ENCODE measurements around the gene NXNL1.

The NXNL1 gene

DNA sequence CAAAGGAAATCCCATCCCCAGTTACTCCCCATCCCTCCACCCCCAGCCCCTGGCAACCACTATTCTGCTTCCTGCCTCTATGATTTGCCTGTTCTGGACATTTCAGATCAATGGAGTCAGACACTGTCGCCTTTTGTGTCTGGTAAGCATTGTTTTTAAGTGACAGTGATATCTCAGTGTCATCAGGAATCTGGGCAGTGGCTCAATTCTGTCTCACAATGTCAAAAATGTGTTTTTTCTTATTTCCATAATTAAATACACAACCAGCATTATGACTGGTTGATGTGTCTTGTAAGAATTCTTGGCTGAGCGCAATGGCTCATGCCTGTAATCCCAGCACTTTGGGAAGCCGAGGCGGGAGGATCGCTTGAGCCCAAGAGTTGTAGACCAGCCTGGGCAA is 30.6 kb upstream of the NXNL1 start:
- Mint-ChIP-seq H3K4me1 (peaks cover 20% of the 10 kb centered on the region), H3K27ac (no peak overlapping the region), H3K9me3 (no peaks in the 10 kb centered on the region), H3K36me3 (peaks cover 3% of the 10 kb centered on the region), H3K27me3 (no peaks in the 10 kb centered on the region), H3K4me3 (no peak overlapping the region)
- DNase-seq (ENCODE audit: low spot score in 2 of 2) (no peak), ATAC-seq (ENCODE audit: low read depth) (no peak)

DNA sequence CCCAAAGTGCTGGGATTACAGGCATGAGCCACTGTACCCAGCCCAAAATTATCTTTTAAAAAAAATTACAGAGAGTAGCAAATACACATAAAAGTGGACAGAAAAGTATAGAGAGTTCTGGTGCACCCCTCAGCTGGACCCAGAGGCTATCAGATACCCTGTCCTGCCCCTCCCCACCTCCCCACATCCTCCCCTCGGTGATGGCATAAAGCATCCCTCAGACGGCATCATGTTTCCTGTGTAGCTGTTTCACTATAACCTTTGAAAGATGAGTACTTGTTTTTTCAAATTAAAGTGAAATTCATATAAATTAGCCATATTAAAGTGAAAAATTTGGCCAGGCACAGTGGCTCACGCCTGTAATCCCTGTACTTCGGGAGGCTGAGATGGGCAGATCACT is 29.7 kb upstream of the NXNL1 start:
- ATAC-seq (ENCODE audit: low read depth) (no peak), DNase-seq (ENCODE audit: low spot score in 2 of 2) (no peak)
- Mint-ChIP-seq H3K4me1 (peaks cover 14% of the 10 kb centered on the region), H3K9me3 (no peaks in the 10 kb centered on the region), H3K27me3 (no peaks in the 10 kb centered on the region), H3K4me3 (no peak overlapping the region), H3K27ac (no peak overlapping the region), H3K36me3 (peaks cover 3% of the 10 kb centered on the region)

DNA sequence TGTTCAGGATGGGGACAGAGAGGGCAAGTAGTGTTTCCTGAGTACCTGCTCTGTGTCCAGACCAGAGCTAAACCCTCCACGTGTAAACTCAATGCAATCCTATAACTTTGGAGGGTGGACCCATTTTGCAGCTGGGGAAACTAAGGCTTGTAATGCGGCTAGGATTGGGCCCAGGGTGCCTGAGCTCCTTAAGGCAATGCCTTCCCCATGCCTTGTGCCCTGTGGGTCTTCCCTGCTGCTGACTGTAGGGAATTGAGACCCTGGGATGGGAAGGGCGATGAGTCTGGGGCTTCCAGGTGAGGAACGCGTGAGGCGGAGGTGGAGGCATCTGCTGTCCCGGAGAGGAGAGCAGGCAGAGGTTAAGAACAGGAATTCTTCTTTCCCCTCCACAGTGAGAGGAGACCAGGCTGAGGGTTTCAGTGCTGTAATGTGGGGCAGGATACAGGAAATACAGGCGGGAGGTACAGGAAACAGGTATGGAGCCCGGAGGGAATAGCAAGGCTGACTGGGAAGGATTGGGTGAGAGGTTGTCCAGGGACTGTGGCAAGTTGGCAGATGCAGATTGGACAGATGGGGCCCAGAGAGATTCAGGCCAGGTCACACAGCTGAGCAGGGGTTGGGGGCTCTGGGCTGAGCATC is 28.8 kb upstream of the NXNL1 start:
- peaks cover 14% of the 10 kb centered on the region for H3K4me1 Mint-ChIP-seq
- H3K36me3 Mint-ChIP-seq = peaks cover 3% of the 10 kb centered on the region
- peaks cover under 1% of the 10 kb centered on the region for H3K27me3 Mint-ChIP-seq
- H3K9me3 Mint-ChIP-seq = no peaks in the 10 kb centered on the region
- DNase-seq (ENCODE audit: low spot score in 2 of 2) (no peak), ATAC-seq (ENCODE audit: low read depth) (no peak)
- no peak overlapping the region for H3K27ac Mint-ChIP-seq
- H3K4me3 Mint-ChIP-seq = no peak overlapping the region

DNA sequence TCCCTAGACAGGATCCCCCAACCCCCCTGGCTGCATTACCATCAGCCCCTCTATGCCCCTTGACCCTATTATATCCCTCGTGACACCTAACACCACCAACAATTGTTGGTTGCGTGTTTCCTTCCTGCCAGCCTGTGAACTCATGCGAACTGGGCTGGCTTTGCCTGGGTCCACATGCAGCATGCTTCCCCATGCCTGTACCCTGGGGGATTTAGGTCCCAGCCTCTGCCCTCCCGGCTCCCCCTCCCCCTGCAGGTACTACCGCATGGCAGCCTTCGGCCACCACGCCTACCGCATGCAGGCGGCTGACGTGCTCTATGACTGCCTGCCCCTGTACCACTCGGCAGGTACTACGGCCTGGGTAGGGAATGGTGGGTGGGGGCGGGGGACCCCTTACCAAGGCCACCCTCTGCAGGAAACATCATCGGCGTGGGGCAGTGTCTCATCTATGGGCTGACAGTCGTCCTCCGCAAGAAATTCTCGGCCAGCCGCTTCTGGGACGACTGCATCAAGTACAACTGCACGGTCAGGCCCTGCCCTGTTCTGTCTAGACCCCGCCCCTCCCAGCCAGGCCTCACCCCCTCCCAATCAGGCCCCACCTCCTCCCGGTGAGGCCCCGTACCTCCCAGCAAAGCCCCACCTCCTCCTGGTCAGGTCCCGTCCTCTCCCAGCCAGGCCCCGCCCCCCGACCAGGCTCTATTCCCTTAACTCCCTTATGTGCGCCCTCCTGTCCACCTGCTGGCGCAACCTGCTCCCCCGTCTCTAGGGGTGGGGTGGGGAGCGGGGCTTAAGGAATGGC is 28.1 kb upstream of the NXNL1 start:
- peaks cover 15% of the 10 kb centered on the region for H3K4me1 Mint-ChIP-seq
- no peaks in the 10 kb centered on the region for H3K9me3 Mint-ChIP-seq
- H3K36me3 Mint-ChIP-seq = peaks cover 3% of the 10 kb centered on the region
- H3K4me3 Mint-ChIP-seq = peak overlapping the region; percentile 70
- peak; percentile 34 to 51 for DNase-seq (ENCODE audit: low spot score in 2 of 2)
- peaks cover 2% of the 10 kb centered on the region for H3K27me3 Mint-ChIP-seq
- ATAC-seq (ENCODE audit: low read depth) = peak; percentile 95
- H3K27ac Mint-ChIP-seq = no peak overlapping the region

DNA sequence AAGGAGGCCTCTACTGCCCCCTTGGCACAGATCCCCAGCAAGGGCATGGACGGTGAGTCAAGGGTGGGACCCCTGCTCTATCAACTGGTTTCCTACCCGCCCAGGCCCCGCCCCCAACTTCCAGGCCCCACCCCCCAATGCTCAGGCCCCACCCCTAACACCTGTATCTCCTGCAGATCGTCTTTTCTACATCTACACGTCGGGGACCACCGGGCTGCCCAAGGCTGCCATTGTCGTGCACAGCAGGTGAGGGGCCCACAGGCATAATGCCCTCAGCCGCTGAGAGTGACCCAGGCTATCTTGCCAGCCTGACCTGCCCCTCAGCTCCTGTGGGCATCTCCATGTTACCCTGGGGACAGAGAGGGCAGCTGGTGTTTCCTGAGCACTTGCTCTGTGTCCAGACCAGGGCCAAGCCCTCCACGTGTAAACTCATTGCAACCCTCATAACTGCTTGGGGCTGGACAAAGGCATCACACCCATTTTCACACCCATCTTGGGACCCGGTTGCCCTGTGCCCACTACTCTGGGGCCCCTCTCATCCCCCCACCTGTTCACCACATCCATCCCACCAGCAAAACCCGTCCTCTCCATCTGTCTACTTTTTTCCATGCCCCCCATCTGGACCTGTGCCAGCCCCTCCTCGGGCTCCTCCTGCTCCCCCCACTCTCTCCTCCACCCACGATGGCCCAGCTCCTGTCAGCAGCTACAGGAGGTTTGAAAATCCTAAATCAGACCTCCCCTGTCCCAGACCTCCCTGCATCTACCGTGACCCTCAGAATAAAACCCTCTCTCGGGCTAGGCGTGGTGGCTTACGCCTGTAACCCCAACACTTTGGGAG is 26.8 kb upstream of the NXNL1 start:
- H3K4me1 Mint-ChIP-seq = peaks cover 15% of the 10 kb centered on the region
- no peak for DNase-seq (ENCODE audit: low spot score in 2 of 2)
- no peak overlapping the region for H3K27ac Mint-ChIP-seq
- no peaks in the 10 kb centered on the region for H3K9me3 Mint-ChIP-seq
- ATAC-seq (ENCODE audit: low read depth) = no peak
- no peak overlapping the region for H3K4me3 Mint-ChIP-seq
- peaks cover 4% of the 10 kb centered on the region for H3K27me3 Mint-ChIP-seq
- peaks cover 3% of the 10 kb centered on the region for H3K36me3 Mint-ChIP-seq

DNA sequence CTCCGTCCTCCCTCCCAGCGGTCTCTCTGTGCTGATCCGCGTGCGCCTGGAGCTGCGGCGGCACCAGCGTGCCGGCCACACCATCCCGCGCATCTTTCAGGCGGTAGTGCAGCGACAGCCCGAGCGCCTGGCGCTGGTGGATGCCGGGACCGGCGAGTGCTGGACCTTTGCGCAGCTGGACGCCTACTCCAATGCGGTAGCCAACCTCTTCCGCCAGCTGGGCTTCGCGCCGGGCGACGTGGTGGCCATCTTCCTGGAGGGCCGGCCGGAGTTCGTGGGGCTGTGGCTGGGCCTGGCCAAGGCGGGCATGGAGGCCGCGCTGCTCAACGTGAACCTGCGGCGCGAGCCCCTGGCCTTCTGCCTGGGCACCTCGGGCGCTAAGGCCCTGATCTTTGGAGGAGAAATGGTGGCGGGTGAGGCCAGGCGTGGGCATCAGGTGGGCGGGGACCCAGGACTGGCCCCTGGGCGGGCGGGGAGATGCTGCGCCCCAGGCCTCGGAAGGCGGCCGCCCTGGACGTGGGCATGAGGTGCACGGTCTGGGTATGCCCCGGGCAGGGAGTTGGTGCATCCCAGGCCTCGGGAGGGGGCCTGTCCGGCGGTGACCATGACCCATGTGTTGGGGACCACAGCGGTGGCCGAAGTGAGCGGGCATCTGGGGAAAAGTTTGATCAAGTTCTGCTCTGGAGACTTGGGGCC is 26.0 kb upstream of the NXNL1 start:
- Mint-ChIP-seq H3K9me3 (no peaks in the 10 kb centered on the region), H3K4me1 (peaks cover 15% of the 10 kb centered on the region), H3K27ac (no peak overlapping the region), H3K4me3 (no peak overlapping the region), H3K27me3 (peaks cover 4% of the 10 kb centered on the region), H3K36me3 (peaks cover 3% of the 10 kb centered on the region)
- DNase-seq (ENCODE audit: low spot score in 2 of 2) (no peak), ATAC-seq (ENCODE audit: low read depth) (no peak)

DNA sequence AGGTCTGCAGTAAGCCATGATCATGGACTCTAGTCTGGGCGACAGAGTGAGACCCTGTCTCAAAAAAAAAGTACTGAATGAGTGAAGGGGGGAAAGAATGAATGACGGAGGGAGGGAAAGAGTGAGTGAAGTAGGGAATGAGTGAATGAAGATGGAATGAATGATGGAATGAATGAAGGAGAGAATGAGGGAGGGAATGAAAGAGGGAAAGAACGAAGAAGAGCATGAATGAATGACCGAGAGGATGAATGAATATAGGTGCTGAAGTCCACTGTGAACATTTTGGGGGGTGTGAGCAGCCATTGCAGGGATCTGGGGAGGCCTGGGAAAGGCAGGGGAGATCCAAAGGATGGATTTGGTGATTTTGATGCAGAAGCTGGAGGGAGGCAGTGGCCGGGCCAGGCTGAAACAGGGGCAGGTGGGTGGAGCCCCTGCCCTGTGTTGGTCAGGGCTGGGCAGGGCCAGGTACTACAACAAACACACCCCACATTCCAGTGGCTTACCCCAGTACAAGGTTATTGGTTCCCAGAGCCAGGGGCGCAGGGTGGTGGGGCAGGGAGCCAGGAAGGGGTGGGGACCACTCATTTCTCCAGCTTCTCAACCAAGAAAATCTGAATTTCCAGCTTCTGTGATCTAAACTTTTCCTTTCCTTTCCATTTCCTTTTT is 23.9 kb upstream of the NXNL1 start:
- peaks cover 4% of the 10 kb centered on the region for H3K27me3 Mint-ChIP-seq
- no peak overlapping the region for H3K4me3 Mint-ChIP-seq
- no peak for ATAC-seq (ENCODE audit: low read depth)
- H3K36me3 Mint-ChIP-seq = peaks cover 3% of the 10 kb centered on the region
- H3K27ac Mint-ChIP-seq = no peak overlapping the region
- peaks cover 14% of the 10 kb centered on the region for H3K4me1 Mint-ChIP-seq
- no peaks in the 10 kb centered on the region for H3K9me3 Mint-ChIP-seq
- no peak for DNase-seq (ENCODE audit: low spot score in 2 of 2)

DNA sequence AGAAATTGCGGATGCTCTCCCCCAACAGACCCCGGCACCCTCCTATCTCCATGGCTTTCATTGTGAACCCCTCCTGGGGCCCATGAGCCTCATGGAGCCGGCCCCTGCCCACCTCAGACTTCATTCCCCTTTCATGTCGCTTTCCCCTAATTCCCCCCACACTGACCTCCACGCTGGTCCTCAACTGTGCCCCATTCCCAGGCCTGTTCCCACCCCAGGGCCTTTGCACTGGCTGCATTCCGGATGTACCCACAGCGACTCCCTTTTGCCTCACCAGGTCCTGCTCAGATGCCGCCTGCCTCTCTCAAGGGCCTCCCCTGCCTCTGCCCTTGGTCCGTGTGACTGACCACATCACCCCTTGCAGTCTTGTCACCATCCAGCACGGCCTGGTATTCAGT is 22.9 kb upstream of the NXNL1 start:
- no peak overlapping the region for H3K27ac Mint-ChIP-seq
- H3K9me3 Mint-ChIP-seq = no peaks in the 10 kb centered on the region
- H3K27me3 Mint-ChIP-seq = peaks cover 4% of the 10 kb centered on the region
- peaks cover 7% of the 10 kb centered on the region for H3K4me1 Mint-ChIP-seq
- H3K36me3 Mint-ChIP-seq = peaks cover 3% of the 10 kb centered on the region
- H3K4me3 Mint-ChIP-seq = no peak overlapping the region
- ATAC-seq (ENCODE audit: low read depth) = no peak
- DNase-seq (ENCODE audit: low spot score in 2 of 2) = no peak

DNA sequence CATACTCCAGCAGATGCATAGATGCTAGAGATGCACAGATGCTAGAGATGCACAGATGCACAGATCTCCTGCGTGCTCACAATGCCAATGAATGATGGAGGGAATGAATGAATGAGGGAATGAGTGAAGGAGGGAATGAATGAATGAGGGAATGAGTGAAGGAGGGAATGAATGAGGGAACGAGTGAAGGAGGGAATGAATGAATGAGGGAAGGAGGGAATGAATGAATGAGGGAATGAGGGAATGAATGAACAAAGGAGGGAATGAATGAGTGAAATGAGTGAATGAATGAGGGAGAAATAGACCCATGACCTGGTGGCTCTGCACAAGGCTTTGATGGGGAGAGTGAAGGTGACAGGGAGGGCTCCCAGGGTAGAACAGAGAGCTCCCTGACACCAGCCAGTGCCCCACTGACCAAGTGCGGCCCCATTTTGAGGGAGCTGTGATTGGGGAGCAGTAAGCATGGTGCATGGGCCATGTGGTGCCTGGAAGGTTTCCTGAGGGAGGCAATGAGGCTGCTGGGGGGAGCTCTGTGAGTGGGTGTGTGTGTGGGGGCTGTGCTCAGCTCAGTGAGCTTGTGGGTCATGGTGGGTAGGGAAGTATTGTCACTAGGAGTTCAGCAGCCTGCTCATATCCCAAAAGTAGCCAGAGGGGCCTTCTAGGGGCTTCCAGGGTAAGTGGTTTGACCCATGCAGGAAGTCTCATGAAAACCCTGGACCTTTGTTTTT is 22.3 kb upstream of the NXNL1 start:
- H3K27me3 Mint-ChIP-seq = peaks cover 4% of the 10 kb centered on the region
- no peaks in the 10 kb centered on the region for H3K9me3 Mint-ChIP-seq
- no peak overlapping the region for H3K27ac Mint-ChIP-seq
- H3K4me1 Mint-ChIP-seq = peaks cover 2% of the 10 kb centered on the region
- no peaks in the 10 kb centered on the region for H3K36me3 Mint-ChIP-seq
- no peak overlapping the region for H3K4me3 Mint-ChIP-seq
- ATAC-seq (ENCODE audit: low read depth) = no peak
- DNase-seq (ENCODE audit: low spot score in 2 of 2) = no peak

DNA sequence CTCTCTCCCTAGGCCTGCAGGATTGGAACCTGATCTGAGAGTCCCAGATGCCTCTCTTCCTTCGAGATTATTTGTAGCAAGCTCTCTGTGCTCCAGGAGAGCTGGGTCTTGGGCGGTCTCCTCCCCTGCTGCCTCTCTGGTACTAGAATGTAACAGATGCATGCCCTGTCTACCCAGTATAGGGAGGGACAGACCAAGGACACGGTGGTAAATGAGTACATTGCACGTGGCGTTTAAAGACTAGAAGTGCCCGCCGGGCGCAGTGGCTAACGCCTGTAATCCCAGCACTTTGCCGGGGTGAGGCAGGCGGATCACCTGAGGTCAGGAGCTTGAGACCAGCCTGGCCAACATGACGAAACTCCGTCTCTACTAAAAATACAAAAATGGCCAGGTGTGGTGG is 21.3 kb upstream of the NXNL1 start:
- Mint-ChIP-seq H3K27ac (no peak overlapping the region), H3K4me3 (no peak overlapping the region), H3K9me3 (no peaks in the 10 kb centered on the region), H3K27me3 (peaks cover 4% of the 10 kb centered on the region), H3K36me3 (no peaks in the 10 kb centered on the region), H3K4me1 (peaks cover 2% of the 10 kb centered on the region)
- DNase-seq (ENCODE audit: low spot score in 2 of 2) (no peak), ATAC-seq (ENCODE audit: low read depth) (no peak)

DNA sequence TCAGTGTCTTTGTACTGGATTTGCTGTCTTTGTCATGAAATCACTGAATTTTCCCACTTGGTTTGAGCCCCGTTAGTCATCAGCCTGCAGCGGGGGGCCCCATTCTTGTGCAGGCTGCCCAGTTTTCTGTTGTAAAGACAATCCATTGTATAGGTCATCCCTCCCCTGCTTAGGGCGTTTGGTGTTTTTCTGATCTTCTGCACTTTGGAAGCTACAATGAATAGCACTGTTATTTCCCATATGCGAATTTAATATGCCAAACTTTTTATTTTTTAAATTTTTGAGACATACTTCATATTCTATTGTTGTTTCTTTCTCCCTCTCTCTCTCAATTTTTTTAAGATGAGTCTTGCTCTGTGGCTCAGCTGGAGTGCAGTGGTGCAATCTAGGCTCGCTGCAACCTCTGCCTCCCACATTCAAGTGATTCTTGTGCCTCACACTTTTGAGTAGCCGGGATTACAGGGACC is 18.6 kb upstream of the NXNL1 start:
- H3K27ac Mint-ChIP-seq = no peak overlapping the region
- DNase-seq (ENCODE audit: low spot score in 2 of 2) (no peak), ATAC-seq (ENCODE audit: low read depth) (no peak)
- H3K27me3 Mint-ChIP-seq = peaks cover 2% of the 10 kb centered on the region
- no peak overlapping the region for H3K4me3 Mint-ChIP-seq
- no peaks in the 10 kb centered on the region for H3K9me3 Mint-ChIP-seq
- peaks cover 2% of the 10 kb centered on the region for H3K4me1 Mint-ChIP-seq
- no peaks in the 10 kb centered on the region for H3K36me3 Mint-ChIP-seq

DNA sequence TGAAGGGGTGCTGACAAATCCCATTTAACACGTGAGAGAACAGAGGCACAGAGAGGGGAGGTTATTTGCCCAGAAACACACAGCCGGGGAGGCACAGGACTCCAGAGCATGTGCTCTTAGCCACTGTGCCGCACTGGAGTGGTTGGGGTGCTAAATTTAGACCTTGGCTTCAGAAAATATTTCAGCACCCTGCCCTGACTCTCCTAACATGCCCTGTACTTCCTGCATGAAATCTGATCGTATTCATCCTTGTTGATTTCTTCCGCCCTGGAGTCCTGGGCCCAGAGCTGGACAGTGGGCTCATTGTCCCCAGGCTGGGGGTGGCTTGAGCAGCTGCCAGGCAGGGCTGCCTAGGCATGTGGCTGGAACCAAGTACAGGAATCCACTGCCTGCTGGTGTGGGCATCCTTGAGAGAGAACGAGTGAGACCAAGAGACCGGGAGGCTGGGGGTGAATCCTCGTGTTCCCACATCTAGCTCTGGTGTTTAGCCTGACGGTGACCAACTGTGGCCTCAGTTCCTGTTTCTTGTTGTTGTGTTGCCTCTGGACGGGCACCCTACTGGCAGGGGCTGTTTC is 14.9 kb upstream of the NXNL1 start:
- Mint-ChIP-seq H3K36me3 (no peaks in the 10 kb centered on the region), H3K4me1 (peaks cover 2% of the 10 kb centered on the region), H3K27me3 (no peaks in the 10 kb centered on the region), H3K9me3 (no peaks in the 10 kb centered on the region), H3K27ac (no peak overlapping the region), H3K4me3 (no peak overlapping the region)
- ATAC-seq (ENCODE audit: low read depth) = no peak
- DNase-seq (ENCODE audit: low spot score in 2 of 2) = no peak

All from memory B cell (primary cell).